ENCODE measurements around the gene MRPL17.
"Not testable (repeated sequence)": the region's sequence is repeated elsewhere in the genome, so short reads cannot be mapped to it uniquely, and the experiment has no call there.

The MRPL17 gene

DNA sequence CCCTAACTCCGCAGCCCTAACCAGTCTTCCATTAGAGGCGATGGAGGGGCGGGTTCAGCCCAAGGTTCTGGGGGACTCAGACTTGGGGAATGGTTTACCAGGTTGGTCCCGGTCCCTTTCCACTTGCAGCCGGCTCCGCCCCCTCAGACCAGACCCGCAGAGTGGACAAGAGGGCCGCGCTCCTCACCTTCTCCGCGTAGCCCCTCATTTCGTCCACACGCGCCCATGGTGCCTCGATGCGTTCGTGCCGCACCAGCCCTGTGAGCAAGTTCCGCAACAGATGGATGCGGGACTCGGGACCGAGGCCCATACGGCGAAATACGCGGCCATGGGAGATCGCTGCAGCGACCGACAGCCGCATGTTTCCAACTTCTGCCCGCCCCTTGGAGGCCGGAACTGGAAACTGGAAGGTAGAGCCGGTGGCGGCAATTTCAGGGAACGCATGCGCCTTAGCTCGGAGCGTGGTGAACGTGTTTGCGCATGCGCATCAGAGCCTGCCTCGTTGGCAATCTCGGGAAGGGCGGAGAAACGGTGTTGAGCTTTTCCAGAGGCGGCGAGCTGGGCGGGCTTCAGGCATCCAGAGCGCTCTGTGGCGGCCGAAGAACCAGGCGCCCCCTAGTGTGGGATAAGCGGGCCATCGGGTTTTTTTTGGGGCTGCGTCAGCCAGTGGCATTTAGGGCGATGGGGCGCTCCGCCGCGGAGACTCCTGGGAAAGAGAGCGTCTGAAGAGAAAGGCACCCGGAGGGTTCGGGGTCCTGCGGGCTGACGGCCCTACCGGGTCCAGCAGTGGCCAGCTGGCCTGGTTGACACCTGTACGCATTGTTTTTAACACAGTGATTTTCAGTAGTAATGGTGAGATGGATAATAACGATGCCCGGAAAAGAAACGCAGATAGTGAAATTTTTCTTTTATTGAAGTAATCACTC is at the start of gene MRPL17:
MRPL17 (minus strand) TSS at position 405 of the 926 bp plus-strand sequence; CDS start at position 361, 44 bp downstream.
- DNase-seq, result peak; percentile 100

DNA sequence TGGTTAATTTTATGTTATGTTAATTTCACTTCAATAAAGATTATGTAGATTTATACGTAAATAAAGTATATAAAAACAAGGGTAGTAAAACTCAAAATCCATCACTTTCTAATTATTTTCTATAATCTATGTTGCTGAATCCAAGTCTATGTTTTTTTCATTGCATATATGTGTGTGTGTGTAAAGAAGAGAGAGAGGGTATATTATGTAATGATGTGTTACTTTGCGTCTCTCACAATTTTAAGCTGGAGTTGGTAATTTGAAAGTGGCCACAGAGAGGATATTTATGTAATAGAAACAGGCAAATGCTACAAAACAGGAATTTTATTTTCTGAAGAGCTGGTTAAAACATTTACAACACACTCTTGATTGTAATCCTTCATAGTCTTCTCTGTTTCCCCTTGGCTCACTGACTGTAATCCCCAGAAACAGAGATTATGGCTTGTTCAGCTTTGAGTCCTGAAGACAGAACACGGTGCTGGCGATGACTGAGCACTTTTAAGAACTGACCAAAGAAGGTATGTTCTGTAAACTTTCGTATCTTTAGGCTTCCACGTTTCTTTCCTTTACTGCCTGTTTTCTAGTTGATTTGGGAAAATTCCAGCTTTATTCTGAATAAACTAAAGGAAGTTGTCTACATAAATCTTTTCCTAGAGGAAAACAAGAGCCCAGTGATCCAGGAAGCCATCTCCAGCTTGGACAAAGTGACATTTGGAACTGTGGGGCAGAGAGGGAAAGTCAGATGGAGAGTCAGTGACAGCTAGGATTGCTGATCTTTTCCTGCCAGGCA is 45.0 kb upstream of the MRPL17 start:
- DNase-seq, result no peak

DNA sequence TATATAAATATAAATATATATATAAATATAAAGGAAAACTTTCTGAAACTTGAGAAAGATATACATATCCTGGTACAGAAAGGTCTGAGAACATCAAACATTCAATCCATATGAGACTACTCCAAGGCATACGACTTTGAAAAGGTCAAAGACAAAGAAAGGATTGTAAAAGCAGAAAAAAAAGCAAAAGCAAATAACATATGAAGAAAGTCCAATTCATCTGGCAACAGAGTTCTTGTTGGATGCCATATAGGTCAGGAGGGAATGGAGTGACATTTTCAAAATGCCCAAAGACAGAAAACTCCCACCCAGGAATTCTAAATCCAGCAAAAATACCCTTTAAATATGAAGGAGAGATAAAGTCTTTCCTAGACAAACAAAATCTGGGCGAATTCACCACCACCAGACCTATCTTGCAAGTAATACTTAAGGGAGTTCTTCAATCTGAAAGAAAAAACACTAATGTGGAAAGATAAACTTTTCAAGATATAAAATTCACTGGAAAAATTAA is 42.3 kb upstream of the MRPL17 start:
- DNase-seq, result no peak

DNA sequence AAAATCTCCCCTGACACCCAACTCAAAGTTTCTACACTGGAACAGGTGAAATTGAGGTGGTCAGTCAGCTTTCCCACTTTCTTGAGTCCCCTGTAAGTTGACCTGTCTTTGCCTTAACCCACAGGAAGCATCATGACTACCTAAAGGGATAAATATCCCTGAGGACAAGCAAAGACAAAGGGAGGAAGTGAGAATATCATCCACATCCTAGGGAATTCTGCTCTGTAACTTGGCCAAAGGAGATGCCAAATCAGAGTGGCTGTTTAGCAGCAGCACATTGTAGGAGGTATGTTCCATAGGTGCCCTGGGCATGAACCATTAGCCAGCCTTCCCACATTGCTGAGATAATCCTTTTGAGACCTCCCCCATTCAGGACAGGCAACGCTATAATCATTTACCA is 40.9 kb upstream of the MRPL17 start:
- no peak for DNase-seq

DNA sequence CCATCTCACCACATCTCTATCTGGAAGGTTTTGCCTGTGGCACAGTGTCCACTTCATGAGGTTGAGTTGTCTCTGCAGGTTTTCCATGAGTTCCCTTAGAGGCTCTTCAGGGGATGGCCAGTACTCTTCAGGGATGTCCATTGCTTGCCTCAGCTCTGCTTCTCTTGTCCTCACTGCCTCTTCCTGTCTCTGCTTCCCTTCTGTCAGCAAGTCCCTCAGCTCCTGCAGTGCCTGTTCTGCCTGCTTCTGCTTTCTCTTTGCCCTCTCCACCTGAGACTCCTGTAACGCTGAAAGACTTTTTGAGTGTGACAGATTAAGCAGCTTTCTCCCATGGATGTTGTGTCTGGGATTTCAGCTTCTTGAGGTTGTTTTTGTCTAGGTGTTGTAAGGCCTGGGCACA is 38.2 kb upstream of the MRPL17 start:
- no peak for DNase-seq

DNA sequence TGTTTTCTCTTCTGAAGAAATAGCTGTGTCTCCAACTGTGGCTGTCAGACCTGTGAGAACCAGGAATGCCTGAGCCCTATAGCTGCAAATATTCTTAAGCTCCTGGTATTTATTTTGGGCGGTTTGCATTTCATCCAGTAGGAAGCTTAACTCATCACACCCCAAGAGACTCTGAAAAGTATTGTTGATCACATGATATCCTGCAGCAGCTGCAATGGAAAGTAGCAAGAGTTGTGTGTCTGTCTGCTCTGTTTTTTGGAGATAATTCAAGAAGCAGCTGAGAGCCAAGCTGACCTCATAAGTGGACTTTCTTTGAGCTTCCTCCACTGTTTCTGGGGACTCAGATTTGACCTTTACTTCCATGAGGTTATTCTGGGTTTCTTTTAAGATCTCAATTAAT is 36.4 kb upstream of the MRPL17 start:
- DNase-seq, result no peak

DNA sequence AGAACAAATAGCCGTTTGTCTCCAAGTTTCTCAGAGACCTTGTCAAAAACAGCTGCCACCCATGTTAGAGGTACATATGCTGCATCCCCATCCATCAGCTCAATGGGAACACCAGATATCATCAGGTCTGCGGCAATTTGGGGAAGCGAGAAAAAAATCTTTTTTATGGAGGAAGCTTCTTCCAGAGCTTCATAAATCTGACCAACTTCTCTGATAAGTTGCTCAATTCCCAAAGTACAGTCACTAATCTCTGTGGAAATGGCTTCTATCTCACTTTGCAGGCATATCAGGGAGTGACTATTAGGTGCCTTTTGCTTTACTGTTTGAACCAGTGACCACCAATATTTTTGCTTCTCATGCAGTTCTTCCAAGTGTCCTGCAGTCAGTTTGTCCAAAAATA is 34.3 kb upstream of the MRPL17 start:
- no peak for DNase-seq

DNA sequence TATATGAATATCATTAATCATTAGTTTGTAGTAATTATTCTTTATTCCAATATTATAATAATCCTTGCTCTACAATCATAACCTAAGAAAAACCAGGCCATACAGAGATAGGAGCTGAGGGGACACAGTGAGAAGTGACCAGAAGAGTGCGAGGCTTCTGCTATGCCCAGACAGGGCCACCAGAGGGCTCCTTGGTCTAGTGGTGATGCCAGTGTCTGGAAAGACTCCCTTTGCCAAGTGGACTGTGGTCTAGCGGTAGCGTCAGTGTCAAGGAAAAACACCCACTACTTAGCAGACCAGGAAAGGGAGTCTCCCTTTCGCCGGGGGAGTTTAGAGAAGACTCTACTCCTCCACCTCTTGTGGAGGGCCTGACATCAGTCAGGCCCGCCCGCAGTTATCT is 28.4 kb upstream of the MRPL17 start:
- peak; percentile 47 for DNase-seq

DNA sequence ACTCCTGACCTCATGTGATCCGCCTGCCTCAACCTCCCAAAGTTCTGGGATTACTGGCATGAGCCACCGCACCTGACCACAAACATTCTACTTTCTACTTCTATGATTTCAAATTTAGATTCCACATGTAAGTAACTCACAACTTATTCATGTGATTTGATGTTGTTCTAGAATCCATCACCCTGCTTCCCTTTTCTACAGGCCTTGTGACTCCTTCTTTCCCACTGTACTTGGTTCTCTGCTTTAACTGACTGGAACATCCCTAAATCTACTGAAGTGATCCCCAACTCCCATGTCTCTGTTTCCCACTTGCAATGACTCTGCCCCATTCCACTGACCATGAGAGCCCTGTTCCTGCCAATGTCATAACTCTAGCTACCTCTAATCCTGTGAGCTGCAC is 25.7 kb upstream of the MRPL17 start:
- no peak for DNase-seq

DNA sequence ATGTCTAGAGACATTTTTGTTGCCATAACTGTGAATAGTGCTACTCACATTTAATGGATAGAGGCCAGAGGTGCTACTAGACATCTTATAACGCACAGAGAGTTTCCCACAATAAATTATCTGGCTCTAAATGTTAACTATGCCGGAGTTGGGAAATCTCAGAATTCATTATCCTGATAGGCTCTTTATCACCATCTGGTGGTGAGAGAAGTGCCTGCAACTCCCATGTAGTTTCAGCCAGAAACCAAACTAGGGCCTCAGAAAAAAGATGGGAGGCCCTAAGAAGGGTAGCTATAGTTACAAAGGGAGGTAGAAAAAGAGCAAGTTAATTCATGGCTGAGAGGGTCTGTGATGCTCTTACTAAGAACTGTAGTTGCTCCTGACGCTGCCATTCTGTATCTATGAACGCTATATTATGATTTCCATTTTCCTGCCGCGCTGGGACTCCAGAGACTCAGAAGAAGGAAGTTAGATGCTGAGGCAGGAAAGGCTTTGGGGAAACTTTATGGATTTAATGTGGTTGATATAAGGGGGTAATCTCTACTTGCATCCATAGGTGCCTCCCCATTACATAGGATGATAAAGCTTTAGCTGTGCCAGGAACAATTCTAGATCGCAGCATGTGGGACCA is 22.9 kb upstream of the MRPL17 start:
- DNase-seq, result peak; percentile 52

DNA sequence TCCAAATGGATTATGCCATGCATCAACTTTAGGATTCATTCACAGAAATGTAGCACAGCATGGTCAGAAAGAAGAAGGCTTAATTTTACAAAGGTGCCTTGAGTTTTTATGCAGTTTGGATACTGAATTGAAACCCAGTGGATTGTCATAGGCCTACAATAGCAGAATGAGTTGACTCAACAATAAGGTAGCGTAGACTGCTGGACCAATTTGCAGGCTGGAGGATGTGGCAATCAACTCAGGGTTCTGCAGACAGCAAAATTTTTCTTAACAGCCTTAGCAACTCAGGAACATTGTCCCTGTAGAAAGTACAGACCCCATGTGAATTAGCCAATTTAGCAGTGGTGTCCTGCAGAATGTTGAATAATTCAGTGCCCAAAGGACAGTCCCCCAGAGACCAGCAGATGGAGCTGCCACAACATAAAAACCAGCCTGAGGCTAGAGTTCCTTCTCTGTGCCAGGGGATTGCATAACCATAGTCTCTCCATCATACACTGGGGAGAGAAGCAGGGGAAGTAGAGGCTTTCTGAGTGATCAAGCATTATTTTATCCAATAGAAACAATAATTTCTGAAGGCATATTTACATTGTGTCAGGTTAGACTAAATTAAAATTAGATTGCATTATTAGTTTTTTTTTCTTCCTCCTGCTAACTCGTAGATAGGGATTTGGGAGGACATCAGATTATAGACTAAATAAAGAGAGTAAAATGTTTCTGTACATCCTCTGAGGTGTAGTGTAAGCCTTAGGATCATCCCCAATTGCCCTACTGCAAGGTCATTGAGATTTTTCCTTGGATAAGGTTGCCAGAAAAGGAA is 20.3 kb upstream of the MRPL17 start:
- peak; percentile 44 for DNase-seq

DNA sequence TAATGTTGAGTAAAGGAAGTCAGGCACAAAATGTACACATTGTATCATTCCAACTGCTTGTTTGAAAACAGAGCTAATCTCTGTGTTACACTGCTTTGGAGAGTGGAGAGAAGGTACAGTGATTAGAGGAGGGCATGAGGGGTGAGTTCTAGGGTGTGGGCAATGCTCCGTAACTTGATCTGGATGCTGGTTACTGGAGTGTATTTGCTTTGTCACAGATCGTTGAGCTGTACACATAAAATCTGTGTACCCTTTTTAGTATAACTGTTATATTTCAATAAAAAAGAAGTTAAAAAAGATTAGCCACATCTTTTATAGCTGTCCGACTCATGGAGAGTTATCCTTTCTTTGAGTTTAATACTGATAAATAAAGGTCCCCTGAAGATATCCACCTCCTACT is 18.8 kb upstream of the MRPL17 start:
- DNase-seq, result not testable (repeated sequence)

DNA sequence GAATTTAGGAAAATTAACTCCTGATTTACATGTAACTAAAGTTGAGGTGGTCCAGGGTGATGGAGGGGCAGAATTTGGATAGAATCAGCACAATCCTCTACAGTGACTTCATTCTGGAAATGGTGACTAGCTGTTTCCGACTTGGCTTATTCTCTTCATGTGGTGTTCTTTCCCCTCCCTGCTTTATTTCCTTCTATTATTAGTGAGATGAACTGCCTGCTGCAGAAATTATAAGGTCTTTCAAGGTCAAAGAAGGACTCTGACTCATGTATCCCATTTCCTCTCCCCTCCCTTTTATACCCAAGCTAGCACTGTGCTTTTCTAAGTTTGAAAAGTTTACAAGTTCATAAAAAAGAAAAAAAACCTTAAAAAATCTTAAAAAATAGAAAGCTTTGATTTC is 12.2 kb upstream of the MRPL17 start:
- no peak for DNase-seq

DNA sequence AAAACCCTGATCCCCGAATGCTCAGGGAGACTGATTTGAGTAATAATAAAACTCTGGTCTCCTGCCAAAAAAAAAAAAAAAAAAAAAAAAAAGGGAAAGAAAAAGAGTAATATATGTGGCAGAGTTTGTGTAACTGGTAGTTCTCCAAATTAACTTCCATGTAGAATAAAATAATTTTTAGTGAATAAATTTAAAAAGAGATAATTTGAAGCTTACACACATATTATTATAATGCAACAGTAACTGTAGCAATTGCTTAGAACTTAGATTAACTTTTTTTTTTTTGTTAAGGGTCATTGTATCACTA is 11.0 kb upstream of the MRPL17 start:
- no peak for DNase-seq

DNA sequence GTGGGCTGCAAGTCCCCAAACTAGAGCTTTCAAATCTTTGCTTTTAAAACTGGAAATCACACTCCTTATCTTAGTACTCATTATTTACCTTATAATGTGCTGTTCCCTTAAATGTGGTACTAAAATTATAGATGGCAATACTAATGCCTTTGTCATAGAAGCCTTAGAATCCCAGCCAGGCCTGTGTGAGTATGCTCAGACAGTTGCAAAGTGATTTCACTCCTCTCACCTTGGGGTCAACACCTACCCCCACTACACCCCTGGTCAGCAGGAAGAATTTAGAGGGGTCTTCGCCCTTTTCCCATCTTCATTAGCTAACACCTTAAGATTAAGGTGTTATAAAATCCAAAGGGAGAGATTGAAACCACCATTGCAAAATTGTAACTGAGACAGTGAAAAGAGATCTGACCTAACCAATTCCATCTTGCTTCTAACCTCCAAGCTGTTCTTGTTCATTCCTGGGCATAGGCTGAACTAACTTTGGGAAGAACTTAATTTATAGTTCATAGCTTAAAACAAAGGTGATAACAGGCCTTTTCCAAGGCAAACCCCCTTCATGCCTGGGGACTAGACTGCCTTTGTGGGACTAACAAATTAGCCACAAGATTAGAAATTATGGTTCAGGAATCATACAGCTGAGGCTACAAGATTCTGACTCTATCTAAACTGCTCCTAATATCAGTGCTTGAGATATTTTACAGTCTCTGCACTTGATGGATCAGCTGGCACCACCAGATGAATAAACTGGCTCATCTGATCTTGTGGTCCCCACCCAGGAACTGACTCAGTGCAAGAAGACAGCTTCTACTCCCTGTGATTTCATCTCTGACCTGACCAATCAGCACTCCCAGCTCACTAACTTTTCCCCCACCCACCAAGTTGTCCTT is 10.4 kb upstream of the MRPL17 start:
- peak; percentile 67 for DNase-seq

DNA sequence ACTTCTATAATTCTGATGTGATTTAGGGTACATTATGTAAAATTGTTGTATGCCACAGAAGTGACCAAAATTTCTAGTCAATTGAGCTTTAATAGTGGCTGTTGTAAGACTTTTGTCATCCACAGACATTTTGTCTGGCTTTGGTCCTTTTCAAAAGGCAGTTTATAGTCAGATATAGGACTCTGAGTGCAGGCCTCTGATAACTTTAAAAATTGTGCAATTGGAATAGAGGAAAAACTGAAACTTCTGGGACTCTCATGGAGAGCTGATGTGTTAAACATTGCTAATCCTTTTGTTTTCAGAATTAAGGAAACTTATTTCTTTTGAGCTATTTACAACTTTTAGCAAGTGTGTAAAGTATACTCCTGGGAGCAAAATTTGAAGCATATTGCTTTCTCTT is 9.0 kb upstream of the MRPL17 start:
- DNase-seq, result no peak

DNA sequence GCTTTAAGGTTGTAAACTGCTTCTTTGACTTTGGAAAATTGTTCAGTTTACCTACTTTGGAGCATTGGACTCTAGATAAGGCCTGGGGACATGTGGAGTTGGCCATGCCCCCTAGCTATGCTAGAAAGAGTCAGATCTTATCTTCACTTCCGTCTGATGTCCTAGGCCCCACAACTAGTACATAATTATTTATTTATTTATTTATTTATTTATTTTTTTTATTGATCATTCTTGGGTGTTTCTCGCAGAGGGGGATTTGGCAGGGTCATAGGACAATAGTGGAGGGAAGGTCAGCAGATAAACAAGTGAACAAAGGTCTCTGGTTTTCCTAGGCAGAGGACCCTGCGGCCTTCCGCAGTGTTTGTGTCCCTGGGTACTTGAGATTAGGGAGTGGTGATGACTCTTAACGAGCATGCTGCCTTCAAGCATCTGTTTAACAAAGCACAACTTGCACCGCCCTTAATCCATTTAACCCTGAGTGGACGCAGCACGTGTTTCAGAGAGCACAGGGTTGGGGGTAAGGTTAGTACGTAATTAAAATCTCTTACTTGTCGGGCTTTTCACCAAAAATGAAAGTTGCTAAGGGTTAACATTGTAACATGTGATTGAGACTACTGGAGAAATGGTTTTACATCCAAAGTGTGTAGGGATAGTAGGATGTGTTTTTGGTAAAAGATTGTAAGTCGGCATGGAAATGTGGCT is 7.4 kb upstream of the MRPL17 start:
- not testable (repeated sequence) for DNase-seq

DNA sequence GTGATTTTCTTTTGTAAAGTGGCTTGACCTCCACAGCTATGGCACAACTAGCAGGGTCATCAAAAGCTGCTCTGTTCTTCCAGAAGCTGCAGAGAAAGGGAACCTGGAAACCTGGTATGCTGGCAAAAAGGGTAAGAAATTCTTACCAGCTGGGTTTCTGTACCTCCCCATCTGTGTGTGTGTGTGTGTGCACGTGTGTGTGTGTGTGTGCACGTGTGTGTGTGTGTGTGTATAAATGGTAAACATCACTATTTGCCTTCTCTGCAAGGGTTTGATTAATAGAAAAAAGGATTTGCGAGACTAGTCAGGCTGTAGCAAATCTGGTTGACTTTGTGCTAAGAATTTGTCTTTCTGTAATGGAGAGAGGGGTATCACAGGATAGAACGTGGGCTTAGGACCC is 4.7 kb upstream of the MRPL17 start:
- no peak for DNase-seq

DNA sequence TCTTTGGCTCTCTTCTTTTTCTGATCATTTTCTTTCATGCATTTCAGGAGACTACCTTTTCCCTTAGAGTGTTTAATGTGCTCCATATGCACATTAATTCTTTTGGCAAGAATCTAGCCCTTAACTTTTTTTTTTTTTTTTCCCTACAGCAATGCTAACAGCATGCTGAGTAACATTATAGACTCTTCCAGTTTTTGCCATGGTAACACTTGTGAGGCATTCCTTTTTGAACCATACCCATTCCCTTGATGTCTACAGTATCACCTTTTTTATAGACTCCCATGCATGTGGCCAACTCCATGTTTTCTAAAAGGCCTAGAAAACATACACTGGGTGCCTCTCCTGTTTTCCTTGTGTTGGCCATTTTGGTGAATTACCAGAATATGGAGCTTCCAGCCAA is 2.9 kb upstream of the MRPL17 start:
- DNase-seq, result no peak

DNA sequence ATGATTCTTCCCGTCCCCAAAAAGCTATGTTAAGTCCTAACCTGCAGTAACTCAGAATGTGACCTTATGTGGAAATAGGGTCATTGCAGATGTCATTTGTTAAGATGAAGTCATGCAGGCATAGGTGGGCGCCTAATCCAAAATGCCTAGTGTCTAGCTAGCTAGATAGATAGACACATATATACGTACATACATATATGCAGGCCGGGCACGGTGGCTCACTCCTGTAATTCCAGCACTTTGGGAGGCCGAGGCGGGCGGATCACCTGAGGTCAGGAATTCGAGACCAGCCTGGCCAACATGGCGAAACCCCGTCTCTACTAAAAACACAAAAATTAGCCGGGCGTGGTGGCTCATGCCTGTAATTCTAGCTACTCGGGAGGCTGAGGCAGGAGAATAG is 928 bp upstream of the MRPL17 start:
- not testable (repeated sequence) for DNase-seq

DNA sequence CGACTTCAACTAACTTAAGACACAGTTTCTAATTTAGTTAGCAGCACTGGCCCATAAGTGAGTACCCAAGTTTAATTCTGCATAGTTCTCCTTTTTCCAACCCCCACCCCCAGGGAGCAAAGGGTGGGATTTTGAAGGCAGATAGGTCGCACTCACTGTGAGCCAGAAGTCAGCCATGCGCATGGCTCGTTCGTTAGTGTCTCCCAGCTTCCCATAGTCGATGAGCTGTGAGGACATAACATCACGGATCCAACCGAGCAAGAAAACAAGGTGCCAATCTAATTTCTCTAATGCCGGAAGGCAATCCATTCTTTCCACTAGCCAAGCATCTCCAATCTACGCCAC is 577 bp downstream of the MRPL17 start:
- DNase-seq, result no peak

All from activated CD4-positive, alpha-beta T cell treated with anti-CD3 and anti-CD28 coated beads, Interleukin-2, Interleukin-6, amounts not matched to agents 100 ng/mL and 50 ng/mL, durations not matched to agents 16 hours and 8 hours (primary cell).